Measurements from ENCODE around the gene CDK4. TPM values are rescaled to one million over a fixed set of nuclear protein-coding genes. Genes with fewer than 3 reads are reported as not detected.
"Not testable (repeated sequence)": the region's sequence is repeated elsewhere in the genome, so short reads cannot be mapped to it uniquely, and the experiment has no call there.

The CDK4 gene
- total RNA-seq, 1 donor = 9.2 TPM

DNA sequence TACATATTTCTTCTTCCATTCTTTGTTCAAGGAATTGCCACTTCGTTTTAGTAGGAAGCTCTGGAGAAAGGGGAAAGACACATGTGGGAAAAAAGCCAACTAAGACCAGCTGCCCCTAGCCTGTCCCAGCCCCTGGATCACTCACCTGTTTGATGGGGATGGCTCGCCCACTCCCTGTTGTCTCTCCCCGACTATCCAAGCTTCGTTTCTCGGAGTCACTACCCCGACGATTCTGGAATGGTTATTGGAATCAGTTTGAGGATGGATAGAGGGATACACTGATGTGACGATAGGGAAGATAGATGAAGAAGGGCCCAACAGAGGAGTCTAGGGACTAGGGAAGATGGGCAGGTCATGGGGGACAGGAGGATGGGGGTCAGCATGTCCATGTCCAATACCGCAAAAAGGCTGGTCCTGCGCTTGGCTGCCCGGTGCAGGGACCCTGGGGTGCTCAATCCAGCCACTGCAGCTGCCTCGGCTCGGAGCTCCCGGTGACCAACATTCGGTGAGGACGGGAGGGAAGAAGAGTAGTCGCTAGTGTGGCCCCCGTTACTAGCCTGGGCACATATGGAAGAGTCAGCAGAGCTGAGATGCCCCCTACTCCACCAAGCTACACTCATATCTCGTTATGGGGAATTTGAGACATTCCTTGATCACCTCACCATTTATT lies 20.6 kb downstream of the CDK4 start:
- Histone ChIP-seq H3K4me3 (ENCODE audit: low read length) (no peak overlapping the region), H3K9me3 (ENCODE audit: low read depth, low read length) (no peaks in the 10 kb centered on the region), H3K27me3 (ENCODE audit: insufficient read depth, low read length) (no peaks in the 10 kb centered on the region), H3K4me1 (ENCODE audit: insufficient read depth, low read length) (no peaks in the 10 kb centered on the region)

DNA sequence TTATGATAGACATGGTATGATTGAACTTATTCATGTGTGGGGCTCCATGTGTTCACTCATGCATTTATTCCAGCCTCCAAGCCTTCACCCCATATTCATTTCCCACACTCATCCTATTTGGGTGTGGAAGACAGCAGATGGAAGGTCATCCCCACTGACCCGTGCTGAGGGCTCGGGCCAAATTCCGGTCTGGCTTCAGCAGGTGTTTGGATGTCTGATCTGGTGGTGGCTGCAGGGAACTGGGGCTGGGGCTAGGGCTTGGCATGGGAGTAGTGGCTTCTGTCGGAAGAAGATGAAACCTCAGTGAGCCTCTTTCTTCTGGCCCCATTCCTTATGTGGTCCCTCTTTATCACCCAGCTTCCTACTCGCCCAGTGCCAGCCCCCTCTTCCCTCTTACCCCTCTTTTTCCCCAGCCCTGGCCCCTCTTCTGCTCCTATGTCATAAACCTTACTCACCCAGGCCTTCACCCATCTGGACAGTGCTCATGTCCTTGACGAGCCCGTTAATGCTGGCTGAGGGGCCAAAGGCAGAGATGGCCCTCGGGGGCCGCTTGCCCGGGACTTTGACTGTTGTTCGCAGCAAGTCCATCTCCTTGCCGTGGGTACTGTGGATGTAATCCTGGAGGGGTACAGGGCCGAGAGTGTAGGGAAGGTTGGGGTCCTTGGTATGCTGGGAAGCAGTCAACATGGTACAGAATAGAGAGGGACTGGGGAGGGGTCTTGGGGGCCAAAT lies 21.6 kb downstream of the CDK4 start:
- H3K4me1 ChIP-seq (ENCODE audit: insufficient read depth, low read length) = no peaks in the 10 kb centered on the region
- no peaks in the 10 kb centered on the region for H3K9me3 ChIP-seq (ENCODE audit: low read depth, low read length)
- no peak overlapping the region for H3K4me3 ChIP-seq (ENCODE audit: low read length)
- no peaks in the 10 kb centered on the region for H3K27me3 ChIP-seq (ENCODE audit: insufficient read depth, low read length)

- H3K9me3 ChIP-seq (ENCODE audit: low read depth, low read length) = no peaks in the 10 kb centered on the region
- no peak overlapping the region for H3K4me3 ChIP-seq (ENCODE audit: low read length)
- no peaks in the 10 kb centered on the region for H3K27me3 ChIP-seq (ENCODE audit: insufficient read depth, low read length)
- H3K4me1 ChIP-seq (ENCODE audit: insufficient read depth, low read length) = no peaks in the 10 kb centered on the region
Observed at GRCh38 chr12:57729321-57729844, 22.7 kb downstream of the CDK4 start.

GRCh38 chr12:57727758-57728395 lies 24.2 kb downstream of the CDK4 start:
- Histone ChIP-seq H3K4me3 (ENCODE audit: low read length) (no peak overlapping the region), H3K9me3 (ENCODE audit: low read depth, low read length) (no peaks in the 10 kb centered on the region), H3K27me3 (ENCODE audit: insufficient read depth, low read length) (no peaks in the 10 kb centered on the region), H3K4me1 (ENCODE audit: insufficient read depth, low read length) (no peaks in the 10 kb centered on the region)

GRCh38 chr12:57726884-57727757 lies 25.0 kb downstream of the CDK4 start:
- Histone ChIP-seq H3K4me1 (ENCODE audit: insufficient read depth, low read length) (no peaks in the 10 kb centered on the region), H3K4me3 (ENCODE audit: low read length) (no peak overlapping the region), H3K27me3 (ENCODE audit: insufficient read depth, low read length) (no peaks in the 10 kb centered on the region), H3K9me3 (ENCODE audit: low read depth, low read length) (no peaks in the 10 kb centered on the region)

GRCh38 chr12:57726151-57726883 lies 25.8 kb downstream of the CDK4 start:
- Histone ChIP-seq H3K27me3 (ENCODE audit: insufficient read depth, low read length) (no peaks in the 10 kb centered on the region), H3K4me3 (ENCODE audit: low read length) (no peak overlapping the region), H3K9me3 (ENCODE audit: low read depth, low read length) (no peaks in the 10 kb centered on the region), H3K4me1 (ENCODE audit: insufficient read depth, low read length) (no peaks in the 10 kb centered on the region)

GRCh38 chr12:57725851-57726150 lies 26.3 kb downstream of the CDK4 start:
- H3K9me3 ChIP-seq (ENCODE audit: low read depth, low read length) = no peaks in the 10 kb centered on the region
- H3K4me3 ChIP-seq (ENCODE audit: low read length) = no peak overlapping the region
- no peaks in the 10 kb centered on the region for H3K4me1 ChIP-seq (ENCODE audit: insufficient read depth, low read length)
- no peaks in the 10 kb centered on the region for H3K27me3 ChIP-seq (ENCODE audit: insufficient read depth, low read length)

DNA sequence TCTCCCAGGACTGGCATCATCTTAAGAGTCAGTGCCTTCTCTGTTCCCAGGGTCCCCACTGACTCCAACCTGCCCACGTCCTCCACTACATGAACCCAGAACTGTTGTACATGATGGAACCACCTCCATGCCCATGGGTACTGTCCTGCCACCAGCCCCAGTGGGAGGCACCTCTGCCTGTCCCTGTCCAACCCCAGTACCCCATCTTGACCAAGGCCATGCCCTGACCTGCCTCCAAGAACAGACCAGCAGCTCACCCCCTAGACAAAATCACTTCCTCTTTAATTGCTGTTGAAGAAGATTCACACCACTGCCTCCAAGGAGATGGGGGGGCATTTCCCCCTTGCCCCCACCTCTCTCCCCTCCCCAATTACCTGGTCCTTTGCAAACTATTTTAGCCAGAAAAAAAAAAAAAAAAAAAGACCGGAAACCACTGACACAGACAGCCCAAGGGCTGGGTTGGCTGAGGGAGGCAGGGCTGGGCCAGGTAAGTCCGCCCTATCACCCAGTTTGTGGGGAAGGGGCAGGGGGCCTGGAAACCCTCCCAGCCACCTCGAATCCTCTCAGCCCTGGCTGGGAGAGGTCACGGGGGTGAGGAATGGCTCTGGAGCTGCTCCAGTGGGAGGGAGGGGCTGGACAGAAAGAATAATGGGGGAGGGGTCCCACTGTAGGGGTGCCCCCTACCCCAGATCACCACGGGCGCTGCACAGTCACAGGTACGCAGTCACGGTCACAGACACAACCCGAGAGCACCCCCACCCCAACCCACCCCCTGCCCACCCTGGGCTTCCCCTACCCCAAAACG lies 27.0 kb downstream of the CDK4 start:
- Histone ChIP-seq H3K9me3 (ENCODE audit: low read depth, low read length) (no peaks in the 10 kb centered on the region), H3K27me3 (ENCODE audit: insufficient read depth, low read length) (no peaks in the 10 kb centered on the region), H3K4me1 (ENCODE audit: insufficient read depth, low read length) (no peaks in the 10 kb centered on the region), H3K4me3 (ENCODE audit: low read length) (no peak overlapping the region)

GRCh38 chr12:57724003-57724935 lies 27.8 kb downstream of the CDK4 start:
- Histone ChIP-seq H3K4me3 (ENCODE audit: low read length) (no peak overlapping the region), H3K9me3 (ENCODE audit: low read depth, low read length) (no peaks in the 10 kb centered on the region), H3K4me1 (ENCODE audit: insufficient read depth, low read length) (no peaks in the 10 kb centered on the region), H3K27me3 (ENCODE audit: insufficient read depth, low read length) (no peaks in the 10 kb centered on the region)

- Histone ChIP-seq H3K4me3 (ENCODE audit: low read length) (no peak overlapping the region), H3K9me3 (ENCODE audit: low read depth, low read length) (no peaks in the 10 kb centered on the region), H3K27me3 (ENCODE audit: insufficient read depth, low read length) (no peaks in the 10 kb centered on the region), H3K4me1 (ENCODE audit: insufficient read depth, low read length) (no peaks in the 10 kb centered on the region)
Observed at GRCh38 chr12:57723630-57723962, 28.5 kb downstream of the CDK4 start.

GRCh38 chr12:57722716-57723629 lies 29.1 kb downstream of the CDK4 start:
- Histone ChIP-seq H3K4me1 (ENCODE audit: insufficient read depth, low read length) (no peaks in the 10 kb centered on the region), H3K4me3 (ENCODE audit: low read length) (no peak overlapping the region)

DNA sequence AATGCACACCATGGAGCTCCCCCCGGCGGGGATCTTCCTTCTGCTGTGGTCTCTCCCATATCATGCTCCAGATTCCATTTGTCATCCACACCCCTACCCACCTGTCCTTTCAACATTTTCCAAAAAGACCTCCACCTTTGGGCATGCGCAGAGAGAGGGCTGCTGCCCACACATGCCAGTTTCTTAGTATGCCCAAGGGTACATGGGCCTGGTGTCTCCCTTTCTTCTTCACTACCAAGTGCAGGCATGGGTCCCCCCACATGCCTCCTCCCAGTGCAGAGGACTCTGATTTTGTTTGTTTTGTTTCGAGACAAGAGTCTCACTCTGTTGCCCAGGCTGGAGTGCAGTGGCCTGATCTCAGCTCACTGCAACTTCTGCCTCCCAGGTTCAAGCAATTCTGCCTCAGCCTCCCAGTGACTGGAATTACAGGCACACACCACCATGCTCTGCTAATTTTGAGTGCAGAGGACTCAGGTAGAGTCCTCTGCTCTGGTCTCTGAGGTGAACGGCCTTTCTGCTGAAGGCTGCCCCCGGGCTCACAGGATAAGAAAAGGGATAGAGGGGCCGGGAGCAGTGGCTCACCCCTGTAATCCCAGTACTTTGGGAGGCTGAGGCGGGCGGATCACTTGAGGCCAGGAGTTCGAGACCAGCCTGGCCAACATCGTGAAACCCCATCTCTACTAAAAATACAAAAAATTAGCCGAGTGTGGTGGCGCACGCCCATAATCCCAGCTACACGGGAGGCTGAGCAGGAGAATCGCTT lies 30.1 kb downstream of the CDK4 start:
- H3K27me3 ChIP-seq (ENCODE audit: insufficient read depth, low read length); H3K4me1 ChIP-seq (ENCODE audit: insufficient read depth, low read length); H3K9me3 ChIP-seq (ENCODE audit: low read depth, low read length); H3K4me3 ChIP-seq (ENCODE audit: low read length): not testable (repeated sequence)

More at GRCh38 chr12:57722716-57723629, 29.1 kb downstream of the CDK4 start:
- H3K9me3 ChIP-seq (ENCODE audit: low read depth, low read length) = no peaks in the 10 kb centered on the region
- no peaks in the 10 kb centered on the region for H3K27me3 ChIP-seq (ENCODE audit: insufficient read depth, low read length)
